HG03066 (cell line): ENCODE data around the gene SEMA4C.

Experiments used
- ATAC-seq: cut with Tn5 transposase; IDR thresholded peaks from one replicate; pipeline ENCODE4 v1.9.1; 2021; ENCODE audit warnings: low read depth; ENCODE audit not compliant: unreplicated experiment

Gene SEMA4C

GRCh38 chr2:96844405-96844808 lies 25.5 kb downstream of the SEMA4C start:
- no peak for ATAC-seq

DNA sequence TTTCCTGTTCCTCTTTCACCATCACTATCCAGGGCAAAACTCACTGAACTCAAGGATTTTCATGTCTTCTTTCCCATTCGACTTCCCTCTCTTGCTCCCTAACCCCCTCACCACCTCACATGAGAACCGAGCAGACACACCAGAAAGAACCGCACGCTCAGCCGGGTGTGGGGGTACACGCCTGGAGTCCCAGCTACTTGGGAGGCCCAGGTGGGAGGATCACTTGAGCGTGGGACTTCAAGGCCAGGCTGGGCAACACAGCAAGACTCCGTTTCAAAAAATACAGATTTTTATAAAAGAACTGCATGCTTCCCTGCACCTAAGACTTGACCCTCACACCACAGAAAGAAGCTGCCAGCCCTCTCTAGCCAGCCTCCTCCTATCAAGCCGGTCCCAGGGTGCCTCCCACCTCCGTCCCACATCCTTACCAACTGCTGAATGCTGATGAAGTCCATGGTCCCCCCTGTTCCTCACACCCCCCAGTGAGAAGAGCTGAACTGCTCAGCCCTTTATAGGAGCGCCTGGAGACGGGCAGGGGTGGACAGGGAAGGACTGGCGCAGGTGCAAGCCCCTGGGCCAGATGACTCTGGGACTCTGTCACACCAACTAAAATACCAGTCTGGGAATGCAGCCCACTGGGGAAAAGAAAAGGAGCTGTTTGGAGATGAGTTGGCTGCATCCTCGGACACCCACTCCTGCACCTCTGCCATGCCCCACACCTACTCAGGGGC lies 26.2 kb downstream of the SEMA4C start, which contains the start of gene ANKRD23:
TSS of gene ANKRD23 (minus strand) at position 484 of the 731 bp plus-strand sequence. CDS start at position 455, 29 bp downstream.
- ATAC-seq, result no peak

DNA sequence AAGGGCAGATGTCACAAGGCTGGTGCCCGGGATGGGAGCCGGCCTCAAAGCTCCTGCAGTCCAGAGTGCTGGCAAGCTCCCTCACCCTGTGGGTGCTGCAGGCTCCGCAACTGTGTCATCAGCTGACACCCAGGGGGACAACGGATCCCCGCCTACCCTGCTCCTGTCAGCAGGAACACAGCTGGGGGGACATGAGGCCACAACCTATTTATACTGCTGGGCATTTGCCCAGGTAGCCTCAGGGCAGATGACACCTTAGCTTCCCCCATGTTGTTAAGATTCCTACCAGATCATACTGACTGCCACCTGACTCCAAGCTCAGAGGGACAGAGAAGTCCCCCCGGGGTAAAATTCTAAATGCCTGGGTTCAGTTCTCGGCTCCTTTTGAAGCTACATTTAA lies 27.3 kb downstream of the SEMA4C start:
- no peak for ATAC-seq

GRCh38 chr2:96841701-96842495 lies 28.0 kb downstream of the SEMA4C start:
- ATAC-seq, result no peak

- no peak for ATAC-seq
Measured at GRCh38 chr2:96839875-96840850, 29.7 kb downstream of the SEMA4C start.

GRCh38 chr2:96839293-96839874 lies 30.5 kb downstream of the SEMA4C start:
- ATAC-seq, result peak; percentile 47

DNA sequence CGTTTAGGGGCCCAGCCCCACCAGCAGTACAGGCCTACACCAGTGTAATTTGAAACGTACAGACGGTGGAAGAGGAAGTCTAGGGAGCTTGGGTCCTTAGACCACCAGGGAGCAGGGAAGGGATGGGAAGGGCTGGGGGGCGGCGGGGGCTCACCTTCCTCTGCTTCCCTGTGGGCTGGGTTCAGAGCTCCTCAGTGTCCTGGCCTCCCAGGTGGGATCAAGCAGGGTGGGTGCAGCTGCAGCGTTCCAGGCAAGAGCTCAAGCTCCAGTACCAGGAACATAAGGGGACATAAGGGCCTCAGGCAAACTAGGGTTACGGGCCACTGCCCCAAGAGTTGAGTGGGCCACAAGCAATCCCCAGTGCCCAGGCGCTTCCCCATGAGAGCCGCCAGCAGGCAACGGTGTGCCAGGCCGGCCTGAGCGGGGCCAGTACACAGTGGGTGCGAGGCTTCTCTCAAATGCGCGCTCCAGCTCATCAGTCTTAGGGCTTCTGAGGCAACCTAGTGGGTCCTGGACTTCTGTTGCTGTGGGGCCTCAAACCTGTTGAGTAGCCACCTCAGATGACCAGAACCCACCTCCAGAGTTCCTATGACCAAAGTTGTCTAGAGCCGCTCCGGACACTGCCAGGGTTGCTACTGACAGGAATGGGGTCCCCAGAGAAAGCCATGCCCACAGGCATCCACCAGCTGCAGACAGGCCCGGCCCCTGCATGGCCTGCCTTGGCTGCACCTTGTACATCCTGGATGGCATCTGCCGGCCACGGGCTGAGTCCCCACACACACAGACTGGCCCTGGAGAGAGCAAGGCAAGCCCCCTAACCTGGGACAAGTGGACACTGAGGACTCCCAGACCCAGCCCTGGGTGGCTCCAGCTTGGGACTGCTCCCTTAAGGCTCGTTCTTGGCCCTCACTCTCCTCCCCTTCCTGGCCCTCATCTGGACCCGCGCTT lies 31.3 kb downstream of the SEMA4C start:
- ATAC-seq, result no peak

DNA sequence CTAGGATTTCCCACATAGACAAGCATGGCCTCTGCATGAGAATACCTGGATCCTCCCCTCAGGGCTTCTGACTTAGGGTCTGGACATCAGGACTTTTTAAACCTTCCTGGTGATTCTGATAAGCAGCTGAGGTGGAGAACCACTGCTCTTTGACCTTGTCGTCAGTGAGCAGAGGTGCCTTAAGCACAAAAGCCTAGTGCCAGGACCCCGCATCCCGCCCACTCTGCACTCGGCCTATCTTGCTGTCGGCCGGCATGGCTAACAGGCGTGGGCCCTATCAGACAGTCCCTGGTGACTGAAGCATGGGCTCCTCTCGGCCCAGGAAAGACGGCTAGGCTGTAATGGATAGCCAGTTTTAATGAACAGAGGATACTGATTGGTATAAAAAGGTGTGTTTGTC lies 32.3 kb downstream of the SEMA4C start:
- no peak for ATAC-seq

GRCh38 chr2:96835830-96836229 lies 34.0 kb downstream of the SEMA4C start:
- no peak for ATAC-seq

DNA sequence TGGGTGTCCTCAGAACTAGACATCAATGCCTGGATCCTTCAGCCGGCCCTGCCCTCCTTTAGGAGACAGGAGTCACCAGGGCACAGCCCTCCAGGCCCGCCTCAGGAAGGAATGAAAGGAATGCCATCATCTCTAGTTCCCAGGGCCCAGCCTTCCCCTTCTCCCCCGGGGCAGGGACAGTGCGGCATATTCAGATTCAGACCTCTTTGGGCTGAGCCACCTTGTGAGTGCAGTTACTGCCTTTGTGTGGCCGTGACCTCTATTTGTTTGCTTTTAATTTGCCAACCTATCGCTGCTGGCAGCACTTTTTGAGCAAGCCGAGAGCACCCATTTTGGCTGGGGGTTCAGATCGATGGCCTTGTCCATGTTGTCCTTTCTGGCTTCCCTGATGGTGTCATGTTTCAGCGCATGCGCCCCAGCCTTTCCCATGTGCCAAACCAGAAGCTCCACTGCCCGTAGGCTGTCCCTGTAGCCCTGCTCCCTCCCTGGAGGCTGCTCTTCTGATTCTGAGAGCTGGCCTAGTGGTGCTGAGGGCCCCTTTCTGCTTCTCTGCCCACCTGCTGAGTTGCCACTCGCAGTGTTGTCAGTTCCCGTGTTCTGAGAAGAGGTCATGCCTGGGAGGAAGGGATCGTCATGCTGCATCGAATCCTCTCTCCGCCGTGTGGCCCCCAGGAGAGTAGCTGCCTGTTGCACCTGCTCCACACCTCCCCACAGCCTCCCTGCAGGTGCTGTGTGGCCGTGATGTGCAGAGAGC lies 36.9 kb downstream of the SEMA4C start:
- no peak for ATAC-seq

DNA sequence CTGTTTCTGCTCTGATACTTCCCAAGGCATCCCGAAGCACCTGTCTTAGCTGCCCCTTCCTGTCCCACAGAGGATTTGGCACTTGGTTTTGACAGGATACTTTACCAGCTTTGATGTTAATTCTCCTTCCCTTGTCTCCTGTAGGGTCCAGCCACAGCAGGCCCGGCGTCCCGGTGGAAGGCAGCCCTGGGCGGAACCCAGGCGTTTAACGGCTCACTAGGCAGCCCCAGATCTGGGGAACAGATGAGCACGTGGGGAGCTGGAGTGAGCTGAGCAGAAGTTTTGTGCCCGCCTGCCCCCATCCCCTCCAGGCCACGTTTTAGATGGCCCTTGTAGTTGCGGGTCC lies 37.5 kb downstream of the SEMA4C start:
- no peak for ATAC-seq

DNA sequence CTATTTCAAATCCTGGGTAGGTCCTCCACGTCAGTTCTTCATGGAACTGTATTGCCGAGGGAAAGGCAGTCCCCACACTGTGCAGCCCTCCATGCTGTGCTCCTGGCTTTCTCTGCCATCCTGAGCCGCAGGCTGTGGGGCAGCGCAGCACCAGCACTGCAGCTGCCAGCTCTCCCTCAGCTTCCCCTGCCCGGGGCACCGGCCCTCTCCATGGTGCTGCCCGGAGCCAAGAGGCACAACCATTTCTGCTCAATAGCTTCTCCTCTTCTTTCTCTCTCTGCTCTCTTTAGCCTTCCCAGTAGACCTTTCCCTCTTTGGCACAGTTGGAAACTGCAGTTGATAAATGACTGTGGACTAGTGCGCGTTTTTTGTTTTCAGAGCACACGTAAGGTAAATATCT lies 38.2 kb downstream of the SEMA4C start:
- ATAC-seq, result no peak

GRCh38 chr2:96830044-96830562 lies 39.8 kb downstream of the SEMA4C start:
- ATAC-seq, result no peak

- ATAC-seq, result no peak
Measured at GRCh38 chr2:96828874-96829273, 41.0 kb downstream of the SEMA4C start.

DNA sequence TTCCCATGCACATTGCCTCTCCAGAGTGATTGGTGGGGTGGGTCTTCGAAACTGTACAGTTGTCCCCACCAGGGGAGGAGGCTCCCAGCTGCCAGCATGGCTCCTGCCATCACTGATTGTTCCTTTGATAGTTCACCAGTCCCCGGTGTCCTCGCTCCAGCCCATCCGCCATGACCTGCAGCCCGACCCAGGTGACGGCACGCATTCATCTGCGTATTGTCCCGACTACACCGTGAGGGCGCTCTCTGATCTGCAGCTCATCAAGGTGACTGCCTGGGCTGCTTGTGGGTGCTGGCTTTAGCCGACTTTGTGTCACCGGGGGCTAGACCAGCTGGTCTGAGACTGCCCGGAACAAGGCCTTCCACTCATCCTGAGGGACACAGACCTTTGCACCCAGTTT lies 41.4 kb downstream of the SEMA4C start:
- no peak for ATAC-seq

GRCh38 chr2:96826546-96827278 lies 43.2 kb downstream of the SEMA4C start:
- ATAC-seq, result no peak

DNA sequence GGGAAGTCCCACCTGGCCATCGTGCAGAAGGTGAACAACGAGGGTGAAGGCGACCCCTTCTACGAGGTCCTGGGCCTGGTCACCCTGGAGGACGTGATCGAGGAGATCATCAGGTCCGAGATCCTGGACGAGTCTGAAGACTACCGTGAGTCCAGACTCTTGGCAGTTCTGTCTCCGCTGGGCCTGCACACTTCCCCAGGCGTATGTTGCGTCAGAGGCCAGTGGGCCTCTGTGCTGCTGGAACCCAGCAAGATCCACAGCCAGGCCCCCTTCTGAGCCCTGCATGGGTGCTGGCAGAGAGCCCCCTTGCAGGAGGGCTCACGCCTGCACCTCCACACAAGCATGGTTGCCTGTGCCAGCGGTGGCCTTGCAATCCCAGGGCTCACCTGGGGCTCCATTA lies 44.8 kb downstream of the SEMA4C start:
- ATAC-seq, result no peak
